Caki2 (cell line): ENCODE results near the gene MAP2K6. TPM values are rescaled to one million over a fixed set of nuclear protein-coding genes. Genes with fewer than 3 reads are reported as not detected.

ENCODE experiments used
- DNase-seq: peaks from one replicate; pipeline ENCODE4 v3.0.0-alpha.2; 2015; ENCODE audit warnings: low read depth
- in situ Hi-C: cut with HindIII; loops from 2 replicates; pipeline ENCODE4 v1.10.0; 2016; ENCODE audit warnings: low sequenced_read_pairs, low pct_unique_long_range_greater_than_20kb, mixed read lengths
- total RNA-seq: library from RNA; depleted of rRNA; stranded (reverse); fragments of >200 nt; shearing (Covaris generic); gene quantifications from 2 replicates; pipeline ENCODE4 v1.2.3, GENCODE V29; 2014; ENCODE audit warnings: low replicate concordance

The MAP2K6 gene
- total RNA-seq, 1 experiment from 2014 or later: 6.3 TPM

- no peak for DNase-seq
- in situ Hi-C loops: no loop called here
Observed at GRCh38 chr17:69450131-69450530, 35.6 kb downstream of the MAP2K6 start.

- in situ Hi-C loops: no loop called here
Observed at GRCh38 chr17:69450918-69451317, 36.4 kb downstream of the MAP2K6 start.

GRCh38 chr17:69451416-69452394 lies 37.2 kb downstream of the MAP2K6 start:
- in situ Hi-C loops: no loop called here

More at GRCh38 chr17:69450918-69451317, 36.4 kb downstream of the MAP2K6 start:
- peak; percentile 53 for DNase-seq

GRCh38 chr17:69452664-69453260 lies 38.3 kb downstream of the MAP2K6 start:
- peak; percentile 21 for DNase-seq
- in situ Hi-C loops: no loop called here

More at GRCh38 chr17:69451416-69452394, 37.2 kb downstream of the MAP2K6 start:
- DNase-seq: no peak

DNA sequence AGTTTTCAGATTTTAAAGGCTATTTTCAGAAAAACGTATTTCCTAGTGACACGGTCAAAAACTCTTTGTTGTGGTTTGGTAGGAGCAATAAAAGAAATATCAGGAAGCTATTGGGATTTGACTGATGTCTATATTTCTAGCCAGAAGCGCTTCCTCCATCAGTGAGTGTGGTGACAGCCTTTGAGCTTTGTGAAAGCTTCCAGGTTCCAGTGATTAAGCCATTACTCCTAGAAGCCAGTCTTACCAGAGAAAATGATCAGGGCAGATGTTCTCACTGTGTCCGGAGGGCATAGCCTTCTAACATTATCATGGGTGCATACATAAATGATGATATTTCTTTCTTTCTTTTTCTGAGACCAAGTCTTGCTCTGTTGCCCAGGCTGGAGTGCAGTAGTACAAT lies 39.6 kb downstream of the MAP2K6 start:
- no peak for DNase-seq
- in situ Hi-C loops: no loop called here

DNA sequence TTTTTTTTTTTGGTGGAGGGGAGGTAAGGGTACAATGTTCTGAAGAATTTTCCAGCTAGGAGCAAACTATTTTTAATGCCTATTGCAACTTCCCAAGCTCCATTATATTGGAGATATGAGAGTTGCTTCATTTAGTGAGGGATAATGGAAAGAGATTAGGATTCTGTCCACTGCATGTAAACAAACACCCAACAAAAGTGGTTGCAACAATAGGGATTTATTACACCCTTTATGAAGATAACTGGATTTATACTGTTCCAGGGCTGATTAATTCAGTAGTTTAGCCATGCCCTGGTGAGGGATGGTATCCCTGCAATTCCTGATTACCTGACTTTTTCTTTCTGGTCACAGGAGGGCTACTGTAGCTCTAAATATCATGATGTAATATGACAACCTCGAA lies 40.5 kb downstream of the MAP2K6 start:
- in situ Hi-C loops: no loop called here
- DNase-seq: no peak

GRCh38 chr17:69457603-69458002 lies 43.1 kb downstream of the MAP2K6 start:
- DNase-seq: no peak
- in situ Hi-C loops: no loop called here

GRCh38 chr17:69460963-69461922 lies 46.7 kb downstream of the MAP2K6 start:
- no peak for DNase-seq
- in situ Hi-C loops: no loop called here

- no peak for DNase-seq
- in situ Hi-C loops: no loop called here
Observed at GRCh38 chr17:69461951-69462369, 47.5 kb downstream of the MAP2K6 start.

GRCh38 chr17:69462882-69463281 lies 48.4 kb downstream of the MAP2K6 start:
- DNase-seq: no peak
- in situ Hi-C loops: no loop called here

DNA sequence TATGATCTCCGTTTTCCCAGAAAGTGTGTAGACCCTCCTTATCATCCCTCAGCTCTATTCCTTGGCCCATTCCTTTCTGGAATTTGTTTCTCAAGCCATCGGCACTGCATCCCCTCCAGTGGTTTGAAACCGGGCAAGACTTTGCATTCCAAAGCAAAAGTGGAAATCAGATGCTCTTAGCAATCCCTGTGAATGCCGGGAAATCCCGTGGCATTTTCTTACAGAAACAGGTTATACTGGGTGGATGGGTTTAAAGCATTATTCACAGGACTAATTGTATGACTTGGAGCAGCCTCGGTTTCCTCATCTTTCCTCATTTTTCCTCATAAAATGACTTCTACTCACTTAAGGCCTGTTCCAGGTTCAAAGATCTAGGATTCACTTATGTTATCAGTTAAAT lies 52.0 kb downstream of the MAP2K6 start:
- in situ Hi-C loops: no loop called here
- no peak for DNase-seq

GRCh38 chr17:69466905-69467667 lies 52.6 kb downstream of the MAP2K6 start:
- in situ Hi-C loops: no loop called here

DNA sequence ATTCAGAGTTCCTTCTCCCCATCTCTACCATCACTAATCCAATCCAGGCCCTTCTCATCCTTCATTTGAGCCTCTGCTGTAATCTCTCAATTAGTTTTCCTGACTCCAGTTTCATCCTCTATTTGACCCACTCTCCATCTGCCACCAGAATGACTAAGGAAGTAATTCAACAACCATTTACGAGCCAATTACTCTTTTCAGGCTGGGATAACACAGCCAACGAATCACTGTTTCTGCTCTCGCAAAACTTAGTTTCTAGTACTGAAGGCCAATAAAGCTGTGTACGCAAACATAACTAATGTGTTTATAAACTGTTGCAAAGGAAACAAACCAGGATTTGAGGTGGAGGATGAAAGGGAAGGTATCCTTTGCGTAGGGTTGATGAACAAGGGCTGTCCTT lies 53.7 kb downstream of the MAP2K6 start:
- no peak for DNase-seq
- in situ Hi-C loops: no loop called here

More at GRCh38 chr17:69466905-69467667, 52.6 kb downstream of the MAP2K6 start:
- DNase-seq: peak; percentile 83

GRCh38 chr17:69470702-69471101 lies 56.2 kb downstream of the MAP2K6 start:
- DNase-seq: no peak
- in situ Hi-C loops: no loop called here

- in situ Hi-C loops: no loop called here
- DNase-seq: no peak
Observed at GRCh38 chr17:69471406-69471805, 56.9 kb downstream of the MAP2K6 start.

DNA sequence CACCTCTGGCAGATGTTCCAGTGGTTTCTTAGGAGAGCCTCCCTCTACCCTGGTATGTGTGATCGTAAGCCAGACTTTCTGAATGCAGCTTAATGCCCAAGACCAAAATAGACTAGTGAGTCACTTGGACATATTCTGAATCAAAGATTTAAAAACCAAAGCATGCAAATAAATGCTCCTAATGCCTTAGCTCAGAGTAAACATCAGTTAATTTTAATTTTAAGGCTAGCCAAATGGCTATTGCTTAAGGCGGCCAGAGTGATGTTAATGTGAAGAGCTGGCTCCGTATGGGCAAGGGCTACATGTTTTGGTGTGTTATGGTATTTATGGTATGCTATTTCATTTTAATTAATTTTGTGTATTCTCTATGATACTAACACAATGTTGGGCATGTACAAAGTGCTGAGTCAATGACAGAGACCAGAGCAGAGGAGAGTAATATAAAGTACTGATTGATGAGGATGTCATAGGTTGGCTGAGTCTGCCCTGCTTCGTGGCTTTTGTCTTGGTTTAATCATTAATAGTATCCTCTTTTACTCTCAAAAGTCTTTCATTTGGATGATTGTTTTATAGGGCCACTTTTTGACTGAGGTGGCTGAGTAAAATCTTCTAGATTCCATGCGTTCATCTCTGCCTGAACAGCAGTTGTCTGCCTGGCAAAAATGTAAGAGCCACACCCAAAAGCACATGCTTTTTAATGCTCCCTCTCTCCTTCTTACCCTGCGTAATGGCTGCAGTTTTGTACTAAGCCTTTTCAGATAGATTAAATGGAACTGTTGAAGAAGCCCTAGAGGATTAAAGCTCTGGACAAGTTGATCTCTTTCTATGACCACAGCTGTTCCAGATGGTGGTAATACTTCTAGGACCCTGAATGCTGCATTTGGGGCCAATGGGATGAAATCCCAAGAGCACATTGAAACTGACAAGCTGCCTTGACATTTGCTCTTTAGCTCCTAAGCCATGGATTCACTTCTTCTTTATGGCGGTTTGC lies 59.6 kb downstream of the MAP2K6 start:
- in situ Hi-C loops: no loop called here
- DNase-seq: peak; percentile 87
